Vagina (tissue), 2 donors: ENCODE data around the gene KRTAP1-1. TPM values are rescaled to one million over a fixed set of nuclear protein-coding genes. Genes with fewer than 3 reads are reported as not detected.
A peak's percentile ranks its signal among the peaks of the same experiment; 100 is the strongest.
"Not testable (repeated sequence)": the region's sequence is repeated elsewhere in the genome, so short reads cannot be mapped to it uniquely, and the experiment has no call there.

Experiments used
- DNase-seq, 2 donors: peaks; one replicate each; pipeline ENCODE4 v3.0.0-alpha.2; 2017; ENCODE audit errors: extremely low spot score in 2 of 2
- H3K27ac ChIP-seq: fragments of 200-600 bp; sonication (generic); one replicate; pipeline ENCODE4 v1.5.1; 2019
- H3K27me3 ChIP-seq: fragments of 200-600 bp; sonication (generic); one replicate; pipeline ENCODE4 v1.5.1; 2019
- H3K36me3 ChIP-seq, 2 donors: fragments of 200-600 bp; sonication (generic); one replicate each; pipeline ENCODE4 v1.5.1; 2017 to 2019
- H3K4me1 ChIP-seq: fragments of 200-600 bp; sonication (generic); one replicate; pipeline ENCODE4 v1.5.1; 2019
- H3K4me3 ChIP-seq, 2 donors: fragments of 200-600 bp; sonication (generic); 1 replicate in 1 of 2; 2 replicates in 1 of 2; pipeline ENCODE4 v1.5.1; 2016 to 2019
- H3K9me3 ChIP-seq: fragments of 200-600 bp; sonication (generic); one replicate; pipeline ENCODE4 v1.5.1; 2019
- POLR2A ChIP-seq, 2 donors: fragments of 450-650 bp; IDR thresholded peaks; one replicate each; pipeline ENCODE4 v1.6.1; 2017; ENCODE audit warnings: antibody characterized with exemption in 2 of 2, mild to moderate bottlenecking in 2 of 2, moderate library complexity in 2 of 2
- POLR2AphosphoS5 ChIP-seq, 2 donors: sonication (generic); formaldehyde crosslinking; IDR thresholded peaks; one replicate each; pipeline ENCODE4 v1.9.0; 2017; ENCODE audit warnings: antibody characterized with exemption in 2 of 2, mild to moderate bottlenecking in 2 of 2, low read depth in 1 of 2; ENCODE audit not compliant: insufficient read depth in 1 of 2
- intact Hi-C: fragments of 100-400 bp; cut with DNase I; formaldehyde crosslinking; loops from one replicate; pipeline ENCODE4 v1.15.1; 2023
- total RNA-seq: library from RNA; depleted of rRNA; stranded (reverse); fragments of >200 nt; gene quantifications from one replicate; pipeline ENCODE4 v1.2.3, GENCODE V29; 2016
- TF ChIP-seq, protein P1 (sequence below), 3 experiments: fragments of 450-650 bp in 2 of 3; fragments of 200-600 bp in 1 of 3; sonication (generic) in 1 of 3; IDR thresholded peaks; one replicate each; pipeline ENCODE4 v1.5.1; 2017 to 2019; ENCODE audit warnings: antibody characterized with exemption in 3 of 3, mild to moderate bottlenecking in 2 of 3, moderate library complexity in 2 of 3

The KRTAP1-1 gene, protein sequence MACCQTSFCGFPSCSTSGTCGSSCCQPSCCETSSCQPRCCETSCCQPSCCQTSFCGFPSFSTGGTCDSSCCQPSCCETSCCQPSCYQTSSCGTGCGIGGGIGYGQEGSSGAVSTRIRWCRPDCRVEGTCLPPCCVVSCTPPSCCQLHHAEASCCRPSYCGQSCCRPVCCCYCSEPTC
- total RNA-seq = not detected

DNA sequence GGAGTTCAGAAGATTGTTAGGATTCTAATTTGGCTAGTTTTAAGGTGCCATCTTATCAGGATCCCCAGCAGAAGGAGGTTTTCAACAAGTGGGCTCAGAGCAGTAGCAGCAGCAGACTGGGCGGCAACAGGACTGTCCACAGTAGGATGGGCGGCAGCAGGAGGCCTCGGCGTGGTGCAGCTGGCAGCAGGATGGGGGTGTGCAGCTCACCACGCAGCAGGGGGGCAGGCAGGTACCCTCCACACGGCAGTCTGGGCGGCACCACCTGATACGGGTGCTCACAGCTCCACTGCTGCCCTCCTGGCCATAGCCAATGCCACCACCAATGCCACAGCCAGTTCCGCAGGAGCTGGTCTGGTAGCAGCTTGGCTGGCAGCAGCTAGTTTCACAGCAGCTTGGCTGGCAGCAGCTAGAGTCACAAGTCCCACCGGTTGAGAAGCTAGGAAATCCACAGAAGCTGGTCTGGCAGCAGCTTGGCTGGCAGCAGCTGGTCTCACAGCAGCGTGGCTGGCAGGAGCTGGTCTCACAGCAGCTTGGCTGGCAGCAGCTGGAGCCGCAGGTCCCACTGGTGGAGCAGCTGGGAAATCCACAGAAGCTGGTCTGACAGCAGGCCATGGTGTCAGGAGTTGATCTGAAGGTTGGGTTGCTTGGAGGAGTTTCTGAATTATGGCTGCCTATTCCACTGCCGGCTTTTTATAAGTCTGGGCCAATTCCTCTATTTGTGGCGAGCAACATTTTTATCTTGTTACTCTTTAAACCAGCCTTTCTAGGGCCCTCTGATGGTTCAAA, at the start of gene KRTAP1-1:
Gene KRTAP1-1, minus strand, starts transcription at position 668 of the 789 bp plus-strand sequence. Its CDS starts 53 bp downstream, at position 615.
- H3K27ac ChIP-seq, H3K27me3 ChIP-seq, H3K36me3 ChIP-seq, H3K4me3 ChIP-seq, intact Hi-C loops, H3K4me1 ChIP-seq, H3K9me3 ChIP-seq, DNase-seq: not testable (repeated sequence)
- TF ChIP-seq POLR2AphosphoS5 (IDR thresholded peaks at IDR 0.05; ENCODE audit: insufficient read depth in 1 of 2, low read depth in 1 of 2) = peak in 1 of 2 donors; percentile 54

DNA sequence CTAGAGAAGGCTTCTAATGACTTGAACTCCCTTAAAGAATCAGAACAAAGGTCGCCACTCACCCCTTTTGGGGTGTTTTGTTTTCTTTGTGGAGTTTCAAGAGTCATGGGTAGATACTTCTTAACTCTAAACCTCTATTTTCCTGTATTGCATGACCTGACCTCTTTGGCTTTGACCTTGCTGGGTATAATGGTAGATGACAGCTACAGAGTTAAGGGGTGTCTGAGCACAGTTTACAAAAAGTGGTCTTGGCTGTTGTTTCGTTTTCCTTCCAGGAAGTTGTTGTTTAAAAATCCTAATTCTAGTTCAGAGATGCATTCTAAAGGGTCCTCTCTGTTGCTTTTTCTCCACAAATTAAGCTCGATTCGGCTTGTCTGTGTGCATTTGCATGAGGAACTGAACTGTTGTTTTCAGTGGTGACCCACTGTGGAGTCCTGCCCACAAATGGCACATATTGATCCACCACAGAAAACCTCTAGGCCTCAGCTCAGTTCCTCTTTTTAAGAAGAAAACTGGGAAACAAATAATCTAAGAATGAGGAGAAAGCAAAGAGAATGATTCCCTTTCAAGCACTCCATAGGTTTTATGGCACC, 47.6 kb upstream of the KRTAP1-1 start:
- H3K4me1 ChIP-seq, intact Hi-C loops, DNase-seq, H3K9me3 ChIP-seq, H3K27me3 ChIP-seq, H3K36me3 ChIP-seq, H3K4me3 ChIP-seq, H3K27ac ChIP-seq: not testable (repeated sequence)

DNA sequence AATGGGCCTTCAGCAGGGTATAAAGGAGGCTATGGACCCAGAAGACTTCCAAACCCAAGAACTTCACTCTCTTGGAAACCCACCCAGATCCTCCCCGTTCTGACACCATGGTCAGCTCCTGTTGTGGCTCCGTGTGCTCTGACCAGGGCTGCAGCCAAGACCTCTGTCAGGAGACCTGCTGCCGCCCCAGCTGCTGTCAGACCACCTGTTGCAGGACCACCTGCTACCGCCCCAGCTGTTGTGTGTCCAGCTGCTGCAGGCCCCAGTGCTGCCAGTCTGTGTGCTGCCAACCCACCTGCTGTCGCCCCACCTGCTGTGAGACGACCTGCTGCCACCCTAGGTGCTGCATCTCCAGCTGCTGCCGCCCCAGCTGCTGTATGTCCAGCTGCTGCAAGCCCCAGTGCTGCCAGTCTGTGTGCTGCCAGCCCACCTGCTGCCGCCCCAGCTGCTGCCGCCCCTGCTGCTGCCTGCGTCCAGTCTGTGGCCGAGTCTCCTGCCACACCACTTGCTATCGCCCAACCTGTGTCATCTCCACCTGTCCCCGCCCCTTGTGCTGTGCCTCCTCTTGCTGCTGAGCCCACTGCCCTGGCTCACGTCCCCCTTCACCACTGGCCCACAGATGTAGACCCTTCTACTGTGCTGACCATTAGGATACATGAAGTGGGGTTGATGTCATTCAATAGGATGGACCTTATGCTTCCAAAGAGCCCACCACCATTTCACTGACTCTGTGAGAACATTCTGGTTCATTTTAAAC, 43.0 kb upstream of the KRTAP1-1 start, which contains the start of gene KRTAP4-7:
Gene KRTAP4-7, plus strand, starts transcription at position 51 of the 757 bp plus-strand sequence. Its CDS starts 57 bp downstream, at position 108.
- H3K9me3 ChIP-seq, DNase-seq, H3K4me3 ChIP-seq, H3K27me3 ChIP-seq, H3K36me3 ChIP-seq, H3K4me1 ChIP-seq, H3K27ac ChIP-seq, intact Hi-C loops: not testable (repeated sequence)

DNA sequence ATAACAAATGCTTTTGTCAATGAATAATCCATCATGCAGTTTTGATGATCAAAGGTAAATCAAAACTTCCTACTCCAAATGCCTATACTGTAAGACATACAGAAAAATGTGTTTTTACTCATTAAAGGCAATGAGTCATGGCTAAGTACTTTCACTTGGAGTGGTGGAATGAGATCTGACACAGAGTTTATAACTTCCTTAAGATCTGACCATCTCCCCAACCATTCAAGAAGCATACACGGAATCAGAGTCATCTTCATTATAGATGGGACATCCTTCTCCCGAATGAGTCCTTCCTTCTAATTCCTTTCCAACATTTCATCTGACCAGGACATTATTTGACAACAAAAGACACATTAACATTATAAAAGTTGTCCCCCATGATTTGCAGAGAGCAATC, 42.2 kb upstream of the KRTAP1-1 start:
- H3K9me3 ChIP-seq, H3K27me3 ChIP-seq, H3K4me1 ChIP-seq, H3K36me3 ChIP-seq, DNase-seq, H3K4me3 ChIP-seq, intact Hi-C loops, H3K27ac ChIP-seq: not testable (repeated sequence)

DNA sequence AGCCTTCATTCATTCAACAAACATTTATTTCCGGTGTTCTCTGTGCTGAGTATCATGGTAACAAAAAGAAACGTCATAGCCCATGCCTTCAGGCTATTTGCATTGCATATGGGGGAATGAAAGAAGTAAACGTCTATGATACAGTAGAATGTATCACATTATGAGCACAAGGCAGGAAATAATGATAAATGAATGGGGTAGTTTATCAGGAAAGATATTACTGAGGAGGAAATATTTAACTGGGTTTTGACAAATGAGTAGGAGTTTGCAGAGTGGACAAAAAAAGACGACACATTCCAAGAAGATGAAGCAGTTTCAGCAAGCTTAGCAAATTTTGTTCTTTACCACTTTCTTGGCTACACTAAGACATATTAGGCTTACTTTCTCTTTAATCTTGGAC, 41.4 kb upstream of the KRTAP1-1 start:
- intact Hi-C loops = no loop called here
- H3K27me3 ChIP-seq = no peaks in the 10 kb centered on the region
- H3K4me1 ChIP-seq = no peaks in the 10 kb centered on the region
- no peaks in the 10 kb centered on the region for H3K36me3 ChIP-seq
- no peaks in the 10 kb centered on the region for H3K9me3 ChIP-seq
- H3K4me3 ChIP-seq = no peak overlapping the region
- no peak for DNase-seq
- no peak overlapping the region for H3K27ac ChIP-seq
- TF ChIP-seq, protein P1, sequence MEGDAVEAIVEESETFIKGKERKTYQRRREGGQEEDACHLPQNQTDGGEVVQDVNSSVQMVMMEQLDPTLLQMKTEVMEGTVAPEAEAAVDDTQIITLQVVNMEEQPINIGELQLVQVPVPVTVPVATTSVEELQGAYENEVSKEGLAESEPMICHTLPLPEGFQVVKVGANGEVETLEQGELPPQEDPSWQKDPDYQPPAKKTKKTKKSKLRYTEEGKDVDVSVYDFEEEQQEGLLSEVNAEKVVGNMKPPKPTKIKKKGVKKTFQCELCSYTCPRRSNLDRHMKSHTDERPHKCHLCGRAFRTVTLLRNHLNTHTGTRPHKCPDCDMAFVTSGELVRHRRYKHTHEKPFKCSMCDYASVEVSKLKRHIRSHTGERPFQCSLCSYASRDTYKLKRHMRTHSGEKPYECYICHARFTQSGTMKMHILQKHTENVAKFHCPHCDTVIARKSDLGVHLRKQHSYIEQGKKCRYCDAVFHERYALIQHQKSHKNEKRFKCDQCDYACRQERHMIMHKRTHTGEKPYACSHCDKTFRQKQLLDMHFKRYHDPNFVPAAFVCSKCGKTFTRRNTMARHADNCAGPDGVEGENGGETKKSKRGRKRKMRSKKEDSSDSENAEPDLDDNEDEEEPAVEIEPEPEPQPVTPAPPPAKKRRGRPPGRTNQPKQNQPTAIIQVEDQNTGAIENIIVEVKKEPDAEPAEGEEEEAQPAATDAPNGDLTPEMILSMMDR (IDR thresholded peaks at IDR 0.05) = no peak
- TF ChIP-seq POLR2AphosphoS5 (IDR thresholded peaks at IDR 0.05; ENCODE audit: insufficient read depth in 1 of 2, low read depth in 1 of 2) (no peak), POLR2A (IDR thresholded peaks at IDR 0.05) (no peak)

GRCh38 chr17:41076788-41077187, 35.5 kb upstream of the KRTAP1-1 start:
- DNase-seq = no peak
- H3K4me3 ChIP-seq = no peak overlapping the region
- no peak for TF ChIP-seq POLR2AphosphoS5 (IDR thresholded peaks at IDR 0.05; ENCODE audit: insufficient read depth in 1 of 2, low read depth in 1 of 2)
- TF ChIP-seq, protein P1 (IDR thresholded peaks at IDR 0.05) = no peak
- TF ChIP-seq POLR2A (IDR thresholded peaks at IDR 0.05) = no peak
- no peaks in the 10 kb centered on the region for H3K36me3 ChIP-seq
- H3K4me1 ChIP-seq = no peaks in the 10 kb centered on the region
- no peaks in the 10 kb centered on the region for H3K9me3 ChIP-seq
- H3K27me3 ChIP-seq = no peaks in the 10 kb centered on the region
- intact Hi-C loops = no loop called here
- H3K27ac ChIP-seq = no peak overlapping the region
